ENCODE measurements around the gene PCBP3.
"Not testable (repeated sequence)": the region's sequence is repeated elsewhere in the genome, so short reads cannot be mapped to it uniquely, and the experiment has no call there.

DNA sequence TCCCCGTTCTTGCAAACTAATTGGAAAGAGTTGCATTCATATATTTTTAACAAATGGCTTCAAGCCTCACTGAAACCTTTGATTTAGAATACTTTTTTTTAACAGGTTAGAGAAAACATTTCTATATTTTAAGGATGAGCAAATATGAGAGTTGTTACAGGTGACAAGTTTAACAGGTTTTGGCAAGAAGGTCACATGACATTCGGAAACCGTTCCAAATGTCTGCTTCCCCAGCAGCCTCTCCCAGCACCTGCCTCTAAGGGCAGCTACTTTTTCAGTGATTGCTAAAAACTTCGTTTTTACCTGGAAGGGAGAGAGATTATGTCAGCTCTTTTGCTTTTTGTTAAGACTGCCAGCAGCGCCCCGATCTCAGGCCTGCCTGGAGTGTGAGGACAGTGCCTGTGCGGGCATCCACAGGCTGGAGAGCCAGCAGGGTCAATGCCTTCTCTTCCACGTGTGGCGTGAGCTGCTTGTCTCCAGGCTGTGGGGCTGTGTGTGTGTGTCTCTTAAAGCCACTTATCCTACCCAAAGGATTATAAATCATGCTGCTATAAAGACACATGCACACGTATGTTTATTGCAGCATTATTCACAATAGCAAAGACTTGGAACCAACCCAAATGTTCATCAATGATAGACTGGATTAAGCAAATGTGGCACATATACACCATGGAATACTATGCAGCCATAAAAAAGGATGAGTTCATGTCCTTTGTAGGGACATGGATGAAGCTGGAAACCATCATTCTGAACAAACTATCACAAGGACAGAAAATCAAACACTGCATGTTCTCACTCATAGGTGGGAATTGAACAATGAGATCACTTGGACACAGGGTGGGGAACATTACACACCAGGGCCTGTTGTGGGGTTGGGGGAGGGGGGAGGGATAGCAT, 21.8 kb upstream of the PCBP3 start:
- not testable (repeated sequence) for TF ChIP-seq CTCF, POLR2A (IDR thresholded peaks at IDR 0.05)

Data from lower leg skin (tissue), 3 donors.